Fibroblast of lung (primary cell): Measurements from ENCODE around the gene TPSD1.

Source experiments
- CTCF ChIP-seq, 2 donors: IDR thresholded peaks in 1 of 2; conservative IDR thresholded peaks in 1 of 2; 1 replicate in 1 of 2; 2 replicates in 1 of 2; pipeline ENCODE4 v1.5.1; 2011 to 2012; ENCODE audit warnings: low read length in 2 of 2, control low read depth in 1 of 2, inconsistent platforms in 1 of 2, low read depth in 1 of 2, mild to moderate bottlenecking in 1 of 2
- EZH2 ChIP-seq: IDR thresholded peaks from 2 replicates; pipeline ENCODE4 v1.5.1; 2012; ENCODE audit warnings: low read length, control low read depth, mild to moderate bottlenecking; ENCODE audit errors: missing control alignments

GRCh38 chr16:1212616-1213194 lies 43.2 kb upstream of the TPSD1 start:
- no peak for TF ChIP-seq CTCF (conservative IDR thresholded peaks at IDR 0.05 in 1 of 2, IDR thresholded peaks at IDR 0.05 in 1 of 2; ENCODE audit: low read depth in 1 of 2, low read length in 2 of 2)
- no peak for TF ChIP-seq EZH2
